Right lung (tissue), 5 donors: Measurements from ENCODE around the gene GPRC5C. TPM values are rescaled to one million over a fixed set of nuclear protein-coding genes. Genes with fewer than 3 reads are reported as not detected.

ENCODE experiments used
- polyA plus RNA-seq, 5 donors: library from polyadenylated mRNA; unstranded; fragments of 120-200 nt; gene quantifications; one replicate each; pipeline versions ENCODE4 v1.2.1 to v1.2.3, GENCODE V29; 2013; ENCODE audit warnings: inconsistent platforms in 1 of 5, low replicate concordance in 1 of 5; ENCODE audit not compliant: insufficient read length in 5 of 5, insufficient read depth in 1 of 5

Gene GPRC5C
- polyA plus RNA-seq, 5 donors: 40.1 to 70.8 (median 51.4) TPM

Other genes starting within 250 kb of the GPRC5C start
- gene RPL38, start 228.4 kb upstream of the GPRC5C start, polyA plus RNA-seq: 1,000 to 10,000 TPM; 1,191 to 1,565 (median 1,307) TPM
- gene TTYH2, start 218.5 kb upstream of the GPRC5C start, polyA plus RNA-seq: 10 to 100 TPM; 11.7 to 27.1 (median 19.9) TPM
- 1 to 10 TPM in 4 of 5 donors, under 1 TPM in 1; 0.64 to 5.6 (median 3.5) TPM for gene DNAI2, start 157.9 kb upstream of the GPRC5C start, polyA plus RNA-seq
- gene KIF19, start 105.9 kb upstream of the GPRC5C start, polyA plus RNA-seq: 1 to 10 TPM in 4 of 5 donors, under 1 TPM in 1; 0.63 to 2.6 (median 1.5) TPM
- 1 to 10 TPM in 1 of 5 donors, under 1 TPM in 4; 0.67 to 1.9 (median 0.84) TPM for gene BTBD17, start 70.2 kb upstream of the GPRC5C start, polyA plus RNA-seq
- gene GPR142, start 64.6 kb upstream of the GPRC5C start, polyA plus RNA-seq: under 1 TPM in 3 of 5 donors, not detected in 2; 0.13 to 0.16 (median 0.15) TPM
- gene CD300A, start 34.5 kb downstream of the GPRC5C start, polyA plus RNA-seq: 1 to 10 TPM; 1.6 to 3.6 (median 2.1) TPM
- gene CD300LB, start 99.4 kb downstream of the GPRC5C start, polyA plus RNA-seq: under 1 TPM; 0.22 to 0.44 (median 0.25) TPM
- 1 to 10 TPM in 1 of 5 donors, under 1 TPM in 4; 0.23 to 1.1 (median 0.69) TPM for gene CD300C, start 114.0 kb downstream of the GPRC5C start, polyA plus RNA-seq
- under 1 TPM in 3 of 5 donors, not detected in 2; 0.30 to 0.48 (median 0.34) TPM for gene CD300H, start 135.4 kb downstream of the GPRC5C start, polyA plus RNA-seq
- under 1 TPM in 1 of 5 donors, not detected in 4; 0.08 TPM for gene CD300LD, start 160.2 kb downstream of the GPRC5C start, polyA plus RNA-seq
- under 1 TPM; 0.29 to 0.46 (median 0.41) TPM for gene CD300E, start 191.7 kb downstream of the GPRC5C start, polyA plus RNA-seq